Adrenal gland (tissue), 5 donors: Measurements from ENCODE around the gene PDGFC.

Experiments used
- POLR2A ChIP-seq, 2 donors: fragments of 450-650 bp; IDR thresholded peaks; one replicate each; pipeline ENCODE4 v1.6.1; 2017; ENCODE audit warnings: antibody characterized with exemption in 2 of 2, mild to moderate bottlenecking in 2 of 2, moderate library complexity in 1 of 2
- TF ChIP-seq, protein P1 (sequence below), 6 experiments: fragments of 450-650 bp in 4 of 6; fragments of 200-600 bp in 2 of 6; sonication (generic) in 1 of 6; IDR thresholded peaks; 1 replicate in 5 of 6; 2 replicates in 1 of 6; pipeline versions ENCODE4 v1.5.1 to v1.8.0; 2016 to 2021; ENCODE audit warnings: antibody characterized with exemption in 6 of 6, mild to moderate bottlenecking in 2 of 6, moderate library complexity in 1 of 6
- donor health status: DM: no; HTN: no; CAD: no.

DNA sequence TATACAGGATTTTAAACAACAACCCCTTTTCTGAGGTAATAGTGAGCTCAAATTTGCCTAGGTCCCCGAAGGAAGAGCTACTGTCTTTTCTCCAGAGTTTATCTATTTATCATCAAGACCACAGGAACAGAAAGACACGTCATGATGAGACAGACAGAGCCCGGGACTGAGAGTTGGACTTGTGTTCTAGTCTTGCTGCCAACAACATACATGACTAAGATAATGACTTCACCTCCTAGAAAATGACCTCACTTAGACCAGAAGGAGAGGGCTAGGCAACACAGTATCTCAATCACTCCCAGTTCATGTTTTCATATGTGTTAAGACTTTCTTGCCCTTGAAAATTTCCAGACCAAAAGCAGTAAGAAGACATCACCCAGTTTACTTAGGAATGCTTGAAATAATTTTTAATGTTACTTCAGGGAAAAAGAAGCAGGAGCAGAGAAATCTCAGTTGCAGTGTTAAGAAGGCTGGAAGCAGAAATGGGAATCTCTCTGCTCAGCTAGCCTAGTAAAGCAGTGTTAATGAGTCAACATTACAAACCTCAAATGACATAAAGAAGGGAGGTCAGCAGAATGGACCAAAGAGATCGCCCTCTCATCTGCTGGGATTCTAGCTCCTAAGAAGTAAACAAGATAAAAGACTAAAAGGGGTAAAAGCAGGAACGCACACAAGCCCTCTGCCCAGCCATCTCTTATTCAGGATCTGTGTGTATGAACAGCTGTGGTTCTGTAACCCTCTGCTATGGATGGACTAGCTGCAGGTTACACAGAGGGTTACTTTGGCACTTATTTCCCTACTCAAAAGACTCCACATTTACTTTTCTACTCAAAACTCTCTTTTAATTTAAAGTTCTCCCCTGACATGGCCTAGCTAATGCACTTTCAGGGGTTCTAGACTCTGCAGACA, 24.8 kb downstream of the PDGFC start:
- TF ChIP-seq, protein P1, sequence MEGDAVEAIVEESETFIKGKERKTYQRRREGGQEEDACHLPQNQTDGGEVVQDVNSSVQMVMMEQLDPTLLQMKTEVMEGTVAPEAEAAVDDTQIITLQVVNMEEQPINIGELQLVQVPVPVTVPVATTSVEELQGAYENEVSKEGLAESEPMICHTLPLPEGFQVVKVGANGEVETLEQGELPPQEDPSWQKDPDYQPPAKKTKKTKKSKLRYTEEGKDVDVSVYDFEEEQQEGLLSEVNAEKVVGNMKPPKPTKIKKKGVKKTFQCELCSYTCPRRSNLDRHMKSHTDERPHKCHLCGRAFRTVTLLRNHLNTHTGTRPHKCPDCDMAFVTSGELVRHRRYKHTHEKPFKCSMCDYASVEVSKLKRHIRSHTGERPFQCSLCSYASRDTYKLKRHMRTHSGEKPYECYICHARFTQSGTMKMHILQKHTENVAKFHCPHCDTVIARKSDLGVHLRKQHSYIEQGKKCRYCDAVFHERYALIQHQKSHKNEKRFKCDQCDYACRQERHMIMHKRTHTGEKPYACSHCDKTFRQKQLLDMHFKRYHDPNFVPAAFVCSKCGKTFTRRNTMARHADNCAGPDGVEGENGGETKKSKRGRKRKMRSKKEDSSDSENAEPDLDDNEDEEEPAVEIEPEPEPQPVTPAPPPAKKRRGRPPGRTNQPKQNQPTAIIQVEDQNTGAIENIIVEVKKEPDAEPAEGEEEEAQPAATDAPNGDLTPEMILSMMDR (IDR thresholded peaks at IDR 0.05) = no peak
- no peak for TF ChIP-seq POLR2A (IDR thresholded peaks at IDR 0.05)
